ENCODE measurements around the gene TEPSIN.

DNA sequence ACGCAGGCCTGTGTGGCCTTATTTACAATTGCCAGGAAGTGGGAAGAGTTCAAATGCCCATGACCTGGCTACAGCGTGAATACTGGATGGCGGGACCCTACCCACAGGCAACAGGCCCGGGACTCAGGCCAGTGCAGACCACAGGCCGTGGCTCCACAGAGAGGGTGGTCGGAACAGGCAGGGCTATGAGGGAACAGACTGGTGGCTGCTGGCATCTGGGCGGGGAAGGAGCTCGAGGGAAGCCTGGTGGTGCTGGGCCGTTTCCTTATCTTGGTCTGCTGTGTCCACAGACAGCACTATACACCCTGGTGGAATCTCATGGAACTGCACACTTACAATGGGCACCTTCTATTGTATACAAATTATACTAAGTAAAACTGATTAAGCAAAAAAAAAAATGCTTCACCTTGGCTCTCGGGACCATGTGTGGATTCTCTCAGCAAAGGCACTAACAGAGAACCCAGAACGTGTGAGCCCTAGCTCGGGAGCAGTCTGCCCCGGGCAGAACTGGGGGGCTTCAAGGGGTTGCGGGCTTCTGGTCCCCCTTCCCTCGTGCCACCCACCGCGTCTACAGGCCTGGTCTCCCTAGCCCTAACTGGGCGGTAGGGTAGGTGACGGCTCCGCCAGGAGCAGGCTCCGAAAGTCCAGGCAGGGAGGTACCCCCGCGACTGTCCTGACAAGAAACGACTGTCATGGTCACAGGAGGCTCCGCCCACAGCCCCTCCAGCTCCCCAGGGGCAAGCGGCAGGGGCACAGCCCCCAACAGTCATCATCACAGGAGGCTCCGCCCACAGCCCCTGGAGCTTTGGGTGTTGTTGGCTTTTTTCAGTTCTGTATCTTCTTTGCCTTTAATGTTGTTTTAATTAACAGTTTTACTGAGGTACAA is 37.9 kb downstream of the TEPSIN start:
- TF ChIP-seq, protein P1, sequence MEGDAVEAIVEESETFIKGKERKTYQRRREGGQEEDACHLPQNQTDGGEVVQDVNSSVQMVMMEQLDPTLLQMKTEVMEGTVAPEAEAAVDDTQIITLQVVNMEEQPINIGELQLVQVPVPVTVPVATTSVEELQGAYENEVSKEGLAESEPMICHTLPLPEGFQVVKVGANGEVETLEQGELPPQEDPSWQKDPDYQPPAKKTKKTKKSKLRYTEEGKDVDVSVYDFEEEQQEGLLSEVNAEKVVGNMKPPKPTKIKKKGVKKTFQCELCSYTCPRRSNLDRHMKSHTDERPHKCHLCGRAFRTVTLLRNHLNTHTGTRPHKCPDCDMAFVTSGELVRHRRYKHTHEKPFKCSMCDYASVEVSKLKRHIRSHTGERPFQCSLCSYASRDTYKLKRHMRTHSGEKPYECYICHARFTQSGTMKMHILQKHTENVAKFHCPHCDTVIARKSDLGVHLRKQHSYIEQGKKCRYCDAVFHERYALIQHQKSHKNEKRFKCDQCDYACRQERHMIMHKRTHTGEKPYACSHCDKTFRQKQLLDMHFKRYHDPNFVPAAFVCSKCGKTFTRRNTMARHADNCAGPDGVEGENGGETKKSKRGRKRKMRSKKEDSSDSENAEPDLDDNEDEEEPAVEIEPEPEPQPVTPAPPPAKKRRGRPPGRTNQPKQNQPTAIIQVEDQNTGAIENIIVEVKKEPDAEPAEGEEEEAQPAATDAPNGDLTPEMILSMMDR (IDR thresholded peaks at IDR 0.05), result peak; percentile 70 to 84 (median 83)
- no peak for TF ChIP-seq POLR2A (IDR thresholded peaks at IDR 0.05)
